Lung (tissue), 12 donors: ENCODE measurements around the gene HMX3. TPM values are rescaled to one million over a fixed set of nuclear protein-coding genes. Genes with fewer than 3 reads are reported as not detected.
A peak's percentile ranks its signal among the peaks of the same experiment; 100 is the strongest.

ENCODE experiments used
- ATAC-seq: fragments of 200-7000 bp; cut with Tn5 transposase; one replicate; pipeline ENCODE4 v1.9.1; 2020; ENCODE audit warnings: moderate number of reproducible peaks; ENCODE audit not compliant: insufficient read depth, low FRiP score
- DNase-seq, 3 donors: peaks; one replicate each; pipeline ENCODE4 v3.0.0-alpha.2; 2013 to 2017
- H3K27ac ChIP-seq, 2 donors: one replicate each; pipeline ENCODE4 v1.5.1; 2013; ENCODE audit warnings: mild to moderate bottlenecking in 2 of 2, moderate library complexity in 2 of 2, control low read depth in 1 of 2, inconsistent platforms in 1 of 2, low read depth in 1 of 2, low read length in 1 of 2
- H3K27me3 ChIP-seq, 3 donors: one replicate each; pipeline ENCODE4 v1.5.1; 2013; ENCODE audit warnings: low read length in 2 of 3; ENCODE audit not compliant: control insufficient read depth in 3 of 3, insufficient read depth in 3 of 3
- H3K36me3 ChIP-seq, 4 donors: one replicate each; pipeline ENCODE4 v1.5.1; 2013; ENCODE audit warnings: low read length in 4 of 4, mild to moderate bottlenecking in 1 of 4, moderate library complexity in 1 of 4; ENCODE audit not compliant: control insufficient read depth in 4 of 4, insufficient read depth in 4 of 4
- H3K4me1 ChIP-seq, 5 donors: one replicate each; pipeline ENCODE4 v1.5.1; 2013; ENCODE audit warnings: low read length in 5 of 5, mild to moderate bottlenecking in 2 of 5, moderate library complexity in 1 of 5; ENCODE audit not compliant: control insufficient read depth in 5 of 5, insufficient read depth in 5 of 5
- H3K4me3 ChIP-seq: one replicate; pipeline ENCODE4 v1.5.1; 2013; ENCODE audit warnings: mild to moderate bottlenecking, control low read depth, moderate library complexity
- H3K9ac ChIP-seq, 2 donors: one replicate each; pipeline ENCODE4 v1.5.1; 2013; ENCODE audit warnings: low read length in 2 of 2, control low read depth in 1 of 2; ENCODE audit not compliant: insufficient read depth in 1 of 2
- H3K9me3 ChIP-seq, 4 donors: one replicate each; pipeline ENCODE4 v1.5.1; 2013; ENCODE audit warnings: low read length in 3 of 4, mild to moderate bottlenecking in 1 of 4, moderate library complexity in 1 of 4; ENCODE audit not compliant: control insufficient read depth in 4 of 4, insufficient read depth in 3 of 4
- CTCF ChIP-seq: IDR thresholded peaks from 2 replicates; pipeline ENCODE4 v1.5.1; 2012; ENCODE audit warnings: mild to moderate bottlenecking; ENCODE audit errors: control extremely low read depth, extremely low read depth
- WGBS, 2 donors: extraction: QIAGEN DNeasy Blood & Tissue Kit; methylation state at CpG; one replicate each; pipeline ENCODE4 v1.1.7; 2013; 5-methylcytosine and 5-hydroxymethylcytosine counted together
- polyA plus RNA-seq, 2 donors: library from polyadenylated mRNA; stranded (reverse); fragments of 200-250 nt; gene quantifications; one replicate each; pipeline ENCODE4 v1.2.1, GENCODE V29; 2013
- total RNA-seq, 2 donors: library from RNA; depleted of rRNA in 1 of 2; stranded (reverse); fragments of >200 nt in 1 of 2; gene quantifications; one replicate each; pipeline ENCODE4 v1.2.1, GENCODE V29; 2014 to 2021
- donor health status: control.
- donor health status: control.
- donor health status: Bipolar disorder and iron deficiency.
- donor health status: healthy.
- donor health status: DM: yes; HTN: yes; CAD: no.

Gene HMX3
- total and polyA plus RNA-seq, 4 donors: not detected

- H3K27ac ChIP-seq: peak within 1 kb of the TSS; percentile 84 to 92
- WGBS, 2 donors: 0 to 1% methylated on average over 48 to 50 of the region's 50 CpGs
- H3K27me3 ChIP-seq: peaks cover 6 to 41% (median 37%) of the 10 kb centered on the region in 3 donors
- TF ChIP-seq CTCF: no peak
- no peaks in the 10 kb centered on the region for H3K9me3 ChIP-seq
- H3K4me3 ChIP-seq: peak within 1 kb of the TSS; percentile 91
- DNase-seq (peak; percentile 99 to 100 (median 100)), ATAC-seq (peak; percentile 99)
- H3K4me1 ChIP-seq: peaks cover 8 to 31% (median 14%) of the 10 kb centered on the region in 5 donors
- peaks cover 3 to 27% (median 17%) of the 10 kb centered on the region in 4 donors for H3K36me3 ChIP-seq
- H3K9ac ChIP-seq: peak within 1 kb of the TSS; percentile 34 to 84
Measured at GRCh38 chr10:123154092-123154710, 18.4 kb downstream of the HMX3 start, which contains the start of gene BUB3. Gene BUB3, plus strand, starts transcription at chr10:123154402. Its CDS starts 516 bp downstream, at chr10:123154918.

- peaks cover 0 to 36% (median 36%) of the 10 kb centered on the region in 3 donors for H3K27me3 ChIP-seq
- H3K36me3 ChIP-seq: peaks cover 3 to 27% (median 17%) of the 10 kb centered on the region in 4 donors
- 5 to 10% methylated on average over 44 to 49 of the region's 49 CpGs for WGBS, 2 donors
- peak overlapping the region; percentile 91 for H3K4me3 ChIP-seq
- peak overlapping the region; percentile 34 to 81 for H3K9ac ChIP-seq
- TF ChIP-seq CTCF: no peak
- peaks cover 7 to 29% (median 11%) of the 10 kb centered on the region in 5 donors for H3K4me1 ChIP-seq
- ATAC-seq (peak; percentile 38), DNase-seq (peak; percentile 62 to 66 (median 65))
- H3K9me3 ChIP-seq: no peaks in the 10 kb centered on the region
- peak overlapping the region; percentile 84 to 92 for H3K27ac ChIP-seq
Measured at GRCh38 chr10:123154711-123155505, 19.1 kb downstream of the HMX3 start.

GRCh38 chr10:123156078-123156477 lies 20.3 kb downstream of the HMX3 start:
- DNase-seq: no peak
- TF ChIP-seq CTCF: no peak
- Histone ChIP-seq H3K4me3 (no peak overlapping the region), H3K27ac (no peak overlapping the region), H3K9me3 (no peaks in the 10 kb centered on the region), H3K27me3 (peaks cover 0 to 25% (median 24%) of the 10 kb centered on the region in 3 donors), H3K9ac (no peak overlapping the region), H3K4me1 (peaks cover 0 to 21% (median 8%) of the 10 kb centered on the region in 5 donors), H3K36me3 (peaks cover 3 to 27% (median 20%) of the 10 kb centered on the region in 4 donors)
- WGBS, 2 donors: 86 to 93% methylated on average over 2 of the region's 2 CpGs
- ATAC-seq: no peak
